SU-DHL-6 (cell line): ENCODE results near the gene B3GLCT.

ENCODE experiments used
- CTCF ChIP-seq: fragments of 200-600 bp; sonication (generic); IDR thresholded peaks from one replicate; pipeline ENCODE4 v1.5.1; 2017; ENCODE audit warnings: antibody characterized with exemption, mild to moderate bottlenecking, low read length, moderate library complexity; ENCODE audit not compliant: insufficient read depth, poor library complexity, severe bottlenecking
- EZH2phosphoT487 ChIP-seq: fragments of 200-600 bp; sonication (generic), shearing (Covaris generic); conservative IDR thresholded peaks from 2 replicates; pipeline ENCODE4 v1.6.1; 2018; ENCODE audit warnings: mild to moderate bottlenecking, antibody characterized with exemption, low read length, moderate library complexity, mixed read lengths

- no peak for TF ChIP-seq CTCF
- TF ChIP-seq EZH2phosphoT487: no peak
Observed at GRCh38 chr13:31278869-31279268, 79.1 kb downstream of the B3GLCT start.
